Hepatocyte (in vitro differentiated cells): ENCODE data around the gene ZDHHC22. TPM values are rescaled to one million over a fixed set of nuclear protein-coding genes. Genes with fewer than 3 reads are reported as not detected.
A peak's percentile ranks its signal among the peaks of the same experiment; 100 is the strongest.

Experiments used
- DNase-seq: peaks from one replicate; pipeline ENCODE4 v3.0.0-alpha.2; 2016; ENCODE audit warnings: low spot score
- H2AFZ ChIP-seq: fragments of 200-600 bp; sonication (generic); 2 replicates; pipeline ENCODE4 v1.6.0; 2016; ENCODE audit warnings: antibody characterized with exemption, mild to moderate bottlenecking
- H3K27ac ChIP-seq: fragments of 200-600 bp; sonication (generic); 2 replicates; pipeline ENCODE4 v1.5.1; 2016; ENCODE audit warnings: mild to moderate bottlenecking
- H3K27me3 ChIP-seq: fragments of 200-600 bp; sonication (generic); 2 replicates; pipeline ENCODE4 v1.6.1; 2016
- H3K36me3 ChIP-seq: fragments of 200-600 bp; sonication (generic); replicated peaks from 2 replicates; pipeline ENCODE4 v1.5.1; 2016; ENCODE audit warnings: low read depth; ENCODE audit not compliant: insufficient read depth
- H3K4me1 ChIP-seq: fragments of 200-600 bp; sonication (generic); 2 replicates; pipeline ENCODE4 v1.5.1; 2016; ENCODE audit warnings: mild to moderate bottlenecking, moderate library complexity; ENCODE audit not compliant: insufficient read depth
- H3K4me2 ChIP-seq: fragments of 200-600 bp; sonication (generic); 2 replicates; pipeline ENCODE4 v1.6.0; 2016
- H3K4me3 ChIP-seq: fragments of 200-600 bp; sonication (generic); 2 replicates; pipeline ENCODE4 v1.5.1; 2016; ENCODE audit warnings: mild to moderate bottlenecking
- H3K79me2 ChIP-seq: fragments of 200-600 bp; sonication (generic); 2 replicates; pipeline ENCODE4 v1.6.0; 2017; ENCODE audit warnings: mild to moderate bottlenecking
- H3K9me2 ChIP-seq: fragments of 200-600 bp; sonication (generic); replicated peaks from 2 replicates; pipeline ENCODE4 v1.6.0; 2017; ENCODE audit warnings: mild to moderate bottlenecking; ENCODE audit not compliant: insufficient read depth
- H3K9me3 ChIP-seq: fragments of 200-600 bp; sonication (generic); 2 replicates; pipeline ENCODE4 v1.5.1; 2016; ENCODE audit warnings: low read depth, mild to moderate bottlenecking
- H4K20me1 ChIP-seq: fragments of 200-600 bp; sonication (generic); 2 replicates; pipeline ENCODE4 v1.6.0; 2016; ENCODE audit warnings: mild to moderate bottlenecking; ENCODE audit not compliant: insufficient read depth, poor library complexity, severe bottlenecking
- CTCF ChIP-seq: fragments of 200-600 bp; sonication (generic); IDR thresholded peaks from 2 replicates; pipeline ENCODE4 v1.5.1; 2016; ENCODE audit warnings: antibody characterized with exemption, mild to moderate bottlenecking; ENCODE audit not compliant: poor library complexity
- EZH2 ChIP-seq: fragments of 200-600 bp; sonication (generic); IDR thresholded peaks from 2 replicates; pipeline ENCODE4 v1.6.1; 2016; ENCODE audit warnings: antibody characterized with exemption, mild to moderate bottlenecking, borderline replicate concordance
- EZH2phosphoT487 ChIP-seq: fragments of 200-600 bp; sonication (generic); IDR thresholded peaks from one replicate; pipeline ENCODE4 v1.6.1; 2018; ENCODE audit warnings: antibody characterized with exemption, mild to moderate bottlenecking, low read depth, moderate library complexity; ENCODE audit not compliant: unreplicated experiment, severe bottlenecking
- WGBS: methylation state at CpG from one replicate; pipeline ENCODE4 v1.1.6; 2016; ENCODE audit warnings: low lambda C conversion rate; ENCODE audit errors: missing lambda C conversion rate; 5-methylcytosine and 5-hydroxymethylcytosine counted together
- polyA plus RNA-seq: library from polyadenylated mRNA; unstranded; fragments of >200 nt; fragmentation: Nextera tagmentation; extraction: Ambion mirVana; gene quantifications from 2 replicates; pipeline ENCODE4 v1.2.1, GENCODE V29; 2016
- total RNA-seq: library from RNA; depleted of rRNA; stranded (reverse); fragments of >200 nt; gene quantifications from 2 replicates; pipeline ENCODE4 v1.2.3, GENCODE V29; 2014

The ZDHHC22 gene
- total and polyA plus RNA-seq, 2 experiments from 2014 or later = not detected

GRCh38 chr14:77103475-77103874, 38.1 kb downstream of the ZDHHC22 start:
- Histone ChIP-seq H3K9me2 (no peaks in the 10 kb centered on the region), H3K36me3 (no peaks in the 10 kb centered on the region), H3K27ac (no peak overlapping the region), H3K79me2 (peaks cover 78% of the 10 kb centered on the region), H3K9me3 (no peaks in the 10 kb centered on the region), H4K20me1 (no peaks in the 10 kb centered on the region), H3K27me3 (no peaks in the 10 kb centered on the region), H3K4me2 (no peak overlapping the region), H2AFZ (no peak overlapping the region), H3K4me3 (no peak overlapping the region), H3K4me1 (peaks cover 25% of the 10 kb centered on the region)
- TF ChIP-seq CTCF (no peak), EZH2 (no peak), EZH2phosphoT487 (no peak)
- no peak for DNase-seq

GRCh38 chr14:77102154-77102553, 39.4 kb downstream of the ZDHHC22 start:
- Histone ChIP-seq H3K9me3 (no peaks in the 10 kb centered on the region), H3K27ac (peak overlapping the region; percentile 69), H3K36me3 (no peaks in the 10 kb centered on the region), H2AFZ (no peak overlapping the region), H3K4me3 (no peak overlapping the region), H3K27me3 (no peaks in the 10 kb centered on the region), H3K79me2 (peaks cover 77% of the 10 kb centered on the region), H3K9me2 (no peaks in the 10 kb centered on the region), H3K4me1 (peaks cover 26% of the 10 kb centered on the region), H4K20me1 (no peaks in the 10 kb centered on the region), H3K4me2 (peak overlapping the region; percentile 50)
- TF ChIP-seq CTCF = no peak
- TF ChIP-seq EZH2phosphoT487 = no peak
- no peak for TF ChIP-seq EZH2
- no peak for DNase-seq
- WGBS = 49% methylated on average over 4 of the region's 4 CpGs

GRCh38 chr14:77100961-77101360, 40.6 kb downstream of the ZDHHC22 start:
- Histone ChIP-seq H3K9me3 (no peaks in the 10 kb centered on the region), H2AFZ (no peak overlapping the region), H3K4me2 (peak overlapping the region; percentile 50), H3K9me2 (no peaks in the 10 kb centered on the region), H4K20me1 (no peaks in the 10 kb centered on the region), H3K79me2 (peaks cover 70% of the 10 kb centered on the region), H3K27me3 (no peaks in the 10 kb centered on the region), H3K4me1 (peaks cover 35% of the 10 kb centered on the region), H3K27ac (peak overlapping the region; percentile 92), H3K36me3 (no peaks in the 10 kb centered on the region), H3K4me3 (no peak overlapping the region)
- TF ChIP-seq EZH2phosphoT487 = no peak
- no peak for TF ChIP-seq EZH2
- no peak for TF ChIP-seq CTCF
- no peak for DNase-seq
- WGBS = 81% methylated on average over 3 of the region's 3 CpGs
